GM19043 (cell line): ENCODE data around the gene TTC9.

ENCODE experiments used
- ATAC-seq: cut with Tn5 transposase; IDR thresholded peaks from one replicate; pipeline ENCODE4 v1.9.1; 2021; ENCODE audit warnings: low read depth; ENCODE audit not compliant: unreplicated experiment

TTC9 gene

DNA sequence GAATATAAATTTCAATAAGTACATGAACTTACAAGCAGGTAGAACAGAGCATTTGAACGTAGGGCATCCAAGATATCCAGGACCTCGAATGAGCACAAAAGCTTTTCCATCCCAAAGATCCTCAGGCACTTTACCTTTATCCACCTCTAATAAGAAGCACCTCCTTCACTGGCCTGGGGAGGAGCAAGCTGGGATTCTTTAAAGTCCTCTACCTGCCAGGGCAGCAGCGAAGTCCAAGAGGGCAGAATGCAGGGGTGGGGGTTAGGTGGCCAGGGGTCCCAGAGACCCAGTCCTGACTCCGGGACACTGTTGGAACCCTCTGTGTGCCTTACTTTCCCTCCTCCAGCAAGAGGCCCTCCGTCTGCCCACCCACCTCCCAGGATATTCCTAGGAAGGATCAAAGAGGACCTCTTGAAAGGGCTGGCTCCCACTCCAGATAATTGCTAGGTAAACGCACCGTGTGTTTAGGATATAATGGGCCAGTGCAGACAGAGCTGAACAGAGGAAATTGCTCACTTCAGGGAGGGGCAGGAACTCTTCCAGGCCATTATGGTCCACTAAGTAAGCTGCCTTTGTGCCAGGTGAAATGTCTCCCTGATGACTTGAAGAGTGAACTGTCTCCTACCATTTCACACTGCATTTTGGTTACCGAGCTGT is 68.1 kb downstream of the TTC9 start:
- no peak for ATAC-seq

GRCh38 chr14:70711451-70711850 is 69.7 kb downstream of the TTC9 start:
- ATAC-seq = no peak

- ATAC-seq = no peak
Measured at GRCh38 chr14:70713096-70713495, 71.4 kb downstream of the TTC9 start.

DNA sequence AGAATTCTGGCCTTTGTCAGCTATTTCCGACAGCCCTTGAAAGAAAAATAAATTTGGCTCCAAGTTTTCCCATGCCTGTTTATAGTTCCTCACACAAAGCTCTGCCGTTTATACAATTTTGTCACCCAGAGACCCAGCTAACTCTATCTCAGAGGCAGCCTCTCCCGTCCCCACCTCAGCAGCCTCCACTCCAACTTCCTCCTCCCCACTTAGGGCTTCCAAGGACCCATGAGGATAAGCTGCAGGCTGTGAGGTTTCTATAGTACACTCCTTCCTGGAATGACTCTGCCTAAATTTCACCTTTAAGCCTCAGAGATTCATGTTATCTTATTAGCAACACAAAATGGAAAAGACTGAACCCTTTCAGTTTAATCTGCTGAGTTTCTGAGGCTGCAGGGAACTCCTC is 71.8 kb downstream of the TTC9 start:
- no peak for ATAC-seq

DNA sequence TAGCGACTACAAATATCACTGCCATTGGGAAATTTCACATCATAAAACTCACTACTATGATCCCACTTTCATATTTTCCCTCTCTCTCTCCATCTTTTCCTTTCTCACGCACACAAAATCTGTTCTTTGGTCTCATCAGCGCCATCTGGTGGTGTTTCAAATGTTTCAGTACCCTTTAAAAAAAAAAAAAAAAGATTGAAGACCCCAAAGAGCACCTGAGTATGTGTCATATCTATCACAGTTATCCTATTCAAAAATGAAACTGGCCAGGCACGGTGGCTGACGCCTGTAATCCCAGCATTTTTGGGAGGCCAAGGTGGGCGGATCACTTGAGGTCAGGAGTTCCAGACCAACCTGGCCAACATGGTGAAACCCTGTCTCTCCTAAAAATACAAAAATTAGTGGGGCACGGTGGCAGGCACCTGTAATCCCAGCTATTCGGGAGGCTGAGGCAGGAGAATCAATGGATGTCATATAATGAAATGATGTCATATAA is 72.4 kb downstream of the TTC9 start:
- ATAC-seq = no peak

DNA sequence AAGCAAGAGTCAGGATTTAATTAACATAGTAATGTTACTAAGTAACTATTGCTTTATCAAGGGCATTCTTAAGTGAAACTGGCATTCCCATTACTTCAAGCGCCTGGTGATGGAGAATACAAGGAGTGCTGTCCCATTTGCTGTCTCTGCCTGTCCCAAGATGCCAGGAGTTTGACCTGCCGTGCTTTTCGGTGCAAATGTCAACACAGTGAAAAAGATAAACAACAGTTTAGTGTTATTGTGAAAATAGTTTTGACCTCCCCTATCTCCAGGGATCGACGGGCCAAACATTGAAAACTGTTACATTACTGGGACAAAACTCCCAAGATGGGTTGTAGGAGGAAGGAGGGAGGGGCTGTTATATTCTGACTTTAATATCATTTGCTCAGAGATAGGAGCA is 74.8 kb downstream of the TTC9 start:
- ATAC-seq = no peak

DNA sequence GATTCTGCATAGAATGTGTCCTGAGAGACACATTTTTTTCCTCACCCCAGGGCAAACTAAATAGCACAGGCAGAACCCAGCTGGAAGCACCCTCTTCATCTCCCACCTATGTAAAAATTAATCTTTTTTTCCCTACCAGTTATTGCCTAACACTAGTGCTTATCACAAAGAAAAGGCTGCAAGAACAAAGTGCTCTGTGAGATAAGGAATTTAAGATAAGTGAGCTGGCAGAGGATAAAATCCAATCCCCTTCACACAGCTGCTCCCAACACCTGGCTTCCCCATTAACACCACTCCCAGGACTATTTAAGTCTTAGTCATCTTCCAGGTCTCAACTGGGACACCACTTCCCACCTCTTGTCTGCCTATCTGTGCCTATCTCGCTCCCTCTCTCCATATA is 75.2 kb downstream of the TTC9 start:
- no peak for ATAC-seq

DNA sequence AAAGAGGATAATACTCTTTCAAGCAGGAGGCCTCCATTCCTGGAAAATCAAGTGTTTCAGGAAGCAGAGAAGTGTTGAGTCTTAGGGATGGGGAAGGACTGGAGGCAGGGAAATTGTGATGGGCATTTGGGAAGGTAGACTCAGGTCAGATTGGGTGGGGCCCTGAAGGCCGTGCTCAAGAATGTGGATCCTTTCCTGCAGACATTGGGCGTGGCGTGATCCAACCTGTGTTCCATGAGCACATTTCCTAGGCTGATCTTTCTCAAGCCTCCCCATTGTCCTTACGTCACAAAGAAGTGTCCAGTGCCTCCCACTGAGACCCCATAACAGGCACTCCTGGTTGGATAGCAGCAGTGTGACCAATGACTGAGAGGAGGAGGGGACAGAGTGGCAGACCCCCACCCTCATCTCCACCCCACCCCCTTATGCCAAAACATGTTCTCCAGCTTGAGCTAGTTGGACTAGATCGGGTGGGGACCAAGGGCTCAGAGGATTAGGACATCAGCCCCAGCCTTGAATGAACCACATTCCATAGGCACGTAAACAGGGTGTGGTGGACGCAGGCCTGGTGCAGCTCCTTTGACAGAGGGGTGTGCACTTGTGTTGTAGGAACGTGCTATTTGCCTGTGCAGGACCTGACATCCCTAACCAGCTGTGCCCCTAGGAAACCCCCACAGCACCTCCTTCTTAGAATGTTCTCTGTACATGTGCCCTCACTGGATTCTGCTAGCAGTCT is 76.8 kb downstream of the TTC9 start:
- ATAC-seq = no peak

DNA sequence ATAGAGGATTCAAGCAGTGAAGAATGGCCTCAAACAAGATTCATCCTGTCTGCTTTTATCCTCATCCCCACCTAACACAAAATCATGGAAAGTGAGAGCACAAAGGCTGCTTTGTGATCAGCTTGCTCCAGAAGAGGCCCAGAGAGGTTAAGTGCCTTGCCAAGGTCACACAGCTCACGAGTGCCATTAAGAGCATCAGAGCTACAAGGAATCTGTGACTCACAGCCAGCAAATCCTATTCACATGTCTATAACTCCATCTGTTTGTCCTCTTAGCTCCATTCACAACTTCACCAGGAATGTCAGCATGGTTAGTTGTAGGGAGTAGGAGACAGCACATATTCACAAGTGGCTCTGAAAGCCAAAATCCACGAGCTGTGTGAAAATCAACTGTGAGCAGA is 79.8 kb downstream of the TTC9 start:
- no peak for ATAC-seq

GRCh38 chr14:70722418-70722817 is 80.7 kb downstream of the TTC9 start:
- ATAC-seq = no peak

DNA sequence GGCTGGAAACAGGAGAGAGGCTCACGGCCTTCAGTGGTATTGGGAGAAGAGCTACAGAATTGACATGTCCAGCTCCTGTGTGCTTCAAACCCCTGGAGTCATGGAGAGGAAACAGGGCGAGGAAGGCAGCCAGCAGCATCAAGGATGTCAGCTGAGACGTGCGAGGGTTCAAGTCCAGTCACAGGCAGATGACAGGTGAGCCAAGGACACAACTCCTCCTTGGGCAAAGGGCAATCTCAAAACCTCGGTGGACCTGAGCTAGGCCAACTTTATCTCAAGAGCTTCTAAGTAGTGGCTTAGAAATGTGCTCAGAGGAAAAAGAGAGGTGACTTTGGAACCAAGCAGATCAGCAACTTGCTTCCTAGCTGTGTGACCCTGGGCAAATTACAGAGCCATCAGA is 81.6 kb downstream of the TTC9 start:
- no peak for ATAC-seq

GRCh38 chr14:70724110-70724509 is 82.4 kb downstream of the TTC9 start:
- ATAC-seq = no peak

- ATAC-seq = no peak
Measured at GRCh38 chr14:70724944-70725343, 83.2 kb downstream of the TTC9 start.
